Measurements from ENCODE around the gene ING1.

DNA sequence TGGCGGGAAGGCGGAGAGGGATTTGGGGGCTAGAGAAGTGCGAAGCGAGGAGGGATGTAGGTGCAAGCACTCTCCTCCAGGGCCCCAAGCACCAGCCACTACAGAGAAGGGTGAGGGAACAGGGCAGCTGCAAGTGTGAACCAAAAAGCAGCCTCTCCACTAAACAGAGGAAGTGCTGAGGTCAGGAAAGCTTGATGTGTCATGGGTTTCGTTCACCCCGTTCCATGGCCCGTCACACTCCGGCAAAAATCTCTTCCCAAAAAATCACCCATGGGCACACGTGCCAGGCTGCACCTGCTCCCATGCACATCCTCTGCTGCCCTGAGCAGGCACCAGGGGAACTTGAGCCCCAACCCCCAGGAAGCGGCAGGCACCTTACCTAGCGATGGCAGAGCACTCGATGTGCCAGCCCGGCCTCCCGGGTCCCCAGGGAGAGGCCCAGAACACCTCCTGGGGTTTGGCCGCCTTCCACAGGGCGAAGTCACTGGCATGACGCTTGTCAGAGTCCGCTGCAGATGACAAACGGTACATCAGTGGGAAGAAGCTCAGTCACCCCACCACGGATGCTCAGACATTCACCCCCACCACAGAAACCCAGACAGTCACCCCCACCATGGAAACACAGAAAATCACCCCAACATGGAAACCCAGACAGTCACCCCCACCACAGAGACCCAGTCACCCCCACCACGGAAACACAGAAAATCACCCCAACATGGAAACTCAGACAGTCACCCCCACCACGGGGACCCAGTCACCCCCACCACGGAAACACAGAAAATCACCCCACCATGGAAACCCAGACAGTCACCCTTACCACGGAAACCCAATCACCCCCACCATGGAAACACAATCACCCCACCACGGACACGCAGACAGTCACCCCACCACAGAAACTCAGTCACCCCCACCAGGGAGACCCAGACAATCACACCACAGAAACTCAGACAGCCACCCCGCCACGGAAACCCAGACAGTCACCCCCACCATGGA, 36.6 kb upstream of the ING1 start:
- TF ChIP-seq, protein P1, sequence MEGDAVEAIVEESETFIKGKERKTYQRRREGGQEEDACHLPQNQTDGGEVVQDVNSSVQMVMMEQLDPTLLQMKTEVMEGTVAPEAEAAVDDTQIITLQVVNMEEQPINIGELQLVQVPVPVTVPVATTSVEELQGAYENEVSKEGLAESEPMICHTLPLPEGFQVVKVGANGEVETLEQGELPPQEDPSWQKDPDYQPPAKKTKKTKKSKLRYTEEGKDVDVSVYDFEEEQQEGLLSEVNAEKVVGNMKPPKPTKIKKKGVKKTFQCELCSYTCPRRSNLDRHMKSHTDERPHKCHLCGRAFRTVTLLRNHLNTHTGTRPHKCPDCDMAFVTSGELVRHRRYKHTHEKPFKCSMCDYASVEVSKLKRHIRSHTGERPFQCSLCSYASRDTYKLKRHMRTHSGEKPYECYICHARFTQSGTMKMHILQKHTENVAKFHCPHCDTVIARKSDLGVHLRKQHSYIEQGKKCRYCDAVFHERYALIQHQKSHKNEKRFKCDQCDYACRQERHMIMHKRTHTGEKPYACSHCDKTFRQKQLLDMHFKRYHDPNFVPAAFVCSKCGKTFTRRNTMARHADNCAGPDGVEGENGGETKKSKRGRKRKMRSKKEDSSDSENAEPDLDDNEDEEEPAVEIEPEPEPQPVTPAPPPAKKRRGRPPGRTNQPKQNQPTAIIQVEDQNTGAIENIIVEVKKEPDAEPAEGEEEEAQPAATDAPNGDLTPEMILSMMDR (IDR thresholded peaks at IDR 0.05; ENCODE audit: low read depth, low read length), result no peak
- no peak for TF ChIP-seq EZH2phosphoT487 (IDR thresholded peaks at IDR 0.05; ENCODE audit: low read depth)

Measured in OCI-LY3 (cell line).